ACC112 (cell line): ENCODE measurements around the gene SPACA6.

Source experiments
- H2AFZ ChIP-seq: fragments of 200-600 bp; sonication (generic); one replicate; pipeline ENCODE4 v1.6.0; 2017; ENCODE audit warnings: antibody characterized with exemption, low read length; ENCODE audit not compliant: unreplicated experiment
- H3K27ac ChIP-seq: fragments of 200-600 bp; sonication (generic); 2 replicates; pipeline ENCODE4 v1.5.1; 2014; ENCODE audit warnings: low read depth, mild to moderate bottlenecking, antibody characterized with exemption, low read length, moderate library complexity
- H3K27me3 ChIP-seq: fragments of 200-600 bp; sonication (generic); 2 replicates; pipeline ENCODE4 v1.6.1; 2014; ENCODE audit warnings: mild to moderate bottlenecking, antibody characterized with exemption, low read length, moderate library complexity, mixed read lengths; ENCODE audit not compliant: insufficient read depth
- H3K36me3 ChIP-seq: fragments of 200-600 bp; sonication (generic); 2 replicates; pipeline ENCODE4 v1.6.1; 2016; ENCODE audit warnings: mild to moderate bottlenecking, antibody characterized with exemption, low read length, moderate library complexity, mixed read lengths; ENCODE audit not compliant: insufficient read depth
- H3K4me1 ChIP-seq: fragments of 200-600 bp; sonication (generic); one replicate; pipeline ENCODE4 v1.6.1; 2016; ENCODE audit warnings: low read length, mixed read lengths; ENCODE audit not compliant: insufficient read depth, unreplicated experiment, control insufficient read depth
- H3K4me3 ChIP-seq: fragments of 200-600 bp; sonication (generic); 2 replicates; pipeline ENCODE4 v1.5.1; 2014; ENCODE audit warnings: mild to moderate bottlenecking, low read depth, low read length
- H3K79me2 ChIP-seq: fragments of 200-600 bp; sonication (generic); one replicate; pipeline ENCODE4 v1.6.0; 2016; ENCODE audit warnings: low read length; ENCODE audit not compliant: control insufficient read depth, unreplicated experiment, insufficient read depth

Gene SPACA6

GRCh38 chr19:51688671-51689571, 4.2 kb upstream of the SPACA6 start:
- H3K79me2 ChIP-seq, result peaks cover 59% of the 10 kb centered on the region
- peak overlapping the region; percentile 91 for H3K27ac ChIP-seq
- H2AFZ ChIP-seq, result no peak overlapping the region
- peak overlapping the region; percentile 93 for H3K4me3 ChIP-seq
- H3K27me3 ChIP-seq, result no peaks in the 10 kb centered on the region
- H3K36me3 ChIP-seq, result no peaks in the 10 kb centered on the region
- H3K4me1 ChIP-seq, result peaks cover 26% of the 10 kb centered on the region

GRCh38 chr19:51689751-51690453, 3.2 kb upstream of the SPACA6 start:
- peak overlapping the region; percentile 91 for H3K27ac ChIP-seq
- peaks cover 66% of the 10 kb centered on the region for H3K79me2 ChIP-seq
- H3K4me1 ChIP-seq, result peaks cover 26% of the 10 kb centered on the region
- peak overlapping the region; percentile 93 for H3K4me3 ChIP-seq
- no peaks in the 10 kb centered on the region for H3K27me3 ChIP-seq
- no peak overlapping the region for H2AFZ ChIP-seq
- no peaks in the 10 kb centered on the region for H3K36me3 ChIP-seq

GRCh38 chr19:51690454-51691073, 2.6 kb upstream of the SPACA6 start:
- peaks cover 26% of the 10 kb centered on the region for H3K4me1 ChIP-seq
- no peaks in the 10 kb centered on the region for H3K27me3 ChIP-seq
- H3K4me3 ChIP-seq, result peak overlapping the region; percentile 93
- peak overlapping the region; percentile 91 for H3K27ac ChIP-seq
- peaks cover 70% of the 10 kb centered on the region for H3K79me2 ChIP-seq
- no peak overlapping the region for H2AFZ ChIP-seq
- no peaks in the 10 kb centered on the region for H3K36me3 ChIP-seq

- Histone ChIP-seq H2AFZ (no peak overlapping the region), H3K4me3 (peak overlapping the region; percentile 93), H3K27me3 (no peaks in the 10 kb centered on the region), H3K4me1 (peaks cover 20% of the 10 kb centered on the region), H3K79me2 (peaks cover 66% of the 10 kb centered on the region), H3K27ac (peak overlapping the region; percentile 91), H3K36me3 (no peaks in the 10 kb centered on the region)
Observed at GRCh38 chr19:51691074-51691583, 2.0 kb upstream of the SPACA6 start.

- Histone ChIP-seq H3K27ac (peak overlapping the region; percentile 91; the same call in 1 of the 2 replicates), H3K4me3 (peak overlapping the region; percentile 93), H3K4me1 (peaks cover 14% of the 10 kb centered on the region), H2AFZ (no peak overlapping the region), H3K27me3 (no peaks in the 10 kb centered on the region), H3K36me3 (no peaks in the 10 kb centered on the region), H3K79me2 (peaks cover 67% of the 10 kb centered on the region)
Observed at GRCh38 chr19:51691584-51692428, 1.3 kb upstream of the SPACA6 start.

- peaks cover 7% of the 10 kb centered on the region for H3K4me1 ChIP-seq
- H3K79me2 ChIP-seq, result peaks cover 62% of the 10 kb centered on the region
- no peaks in the 10 kb centered on the region for H3K27me3 ChIP-seq
- H2AFZ ChIP-seq, result no peak overlapping the region
- peak overlapping the region; percentile 93 for H3K4me3 ChIP-seq
- H3K27ac ChIP-seq, result no peak overlapping the region; the same call in 1 of the 2 replicates
- H3K36me3 ChIP-seq, result no peaks in the 10 kb centered on the region
Observed at GRCh38 chr19:51692468-51692867, 662 bp upstream of the SPACA6 start.

GRCh38 chr19:51693819-51694218, 689 bp downstream of the SPACA6 start:
- Histone ChIP-seq H3K27ac (no peak overlapping the region), H3K4me3 (no peak overlapping the region), H2AFZ (no peak overlapping the region), H3K79me2 (peaks cover 64% of the 10 kb centered on the region), H3K4me1 (peaks cover 5% of the 10 kb centered on the region), H3K36me3 (peaks cover 6% of the 10 kb centered on the region), H3K27me3 (no peaks in the 10 kb centered on the region)

- peaks cover 8% of the 10 kb centered on the region for H3K36me3 ChIP-seq
- no peak overlapping the region for H3K27ac ChIP-seq
- no peak overlapping the region for H2AFZ ChIP-seq
- peaks cover 5% of the 10 kb centered on the region for H3K4me1 ChIP-seq
- H3K79me2 ChIP-seq, result peaks cover 61% of the 10 kb centered on the region
- no peak overlapping the region for H3K4me3 ChIP-seq
- H3K27me3 ChIP-seq, result no peaks in the 10 kb centered on the region
Observed at GRCh38 chr19:51694318-51695085, 1.4 kb downstream of the SPACA6 start.

GRCh38 chr19:51695088-51695487, 2.0 kb downstream of the SPACA6 start:
- Histone ChIP-seq H3K4me1 (peaks cover 5% of the 10 kb centered on the region), H3K36me3 (peaks cover 8% of the 10 kb centered on the region), H3K4me3 (no peak overlapping the region), H3K27me3 (no peaks in the 10 kb centered on the region), H2AFZ (no peak overlapping the region), H3K79me2 (peaks cover 56% of the 10 kb centered on the region), H3K27ac (no peak overlapping the region)
